GM12878 (cell line): ENCODE measurements around the gene CPLX1. TPM values are rescaled to one million over a fixed set of nuclear protein-coding genes. Genes with fewer than 3 reads are reported as not detected.

Experiments used
- ATAC-seq: fragments of 200-7000 bp; cut with Tn5 transposase; 3 replicates; pipeline ENCODE4 v1.9.1; 2020; ENCODE audit warnings: mild to moderate bottlenecking, moderate library complexity
- BruUV-seq: library from RNA; stranded (reverse); fragments of 400-500 nt; replicated peaks from 2 replicates; lab custom pipeline; 2021; lab: Mats Ljungman, UMichigan
- CTCF ChIA-PET: fragments of 300-600 bp; sonication (Branson Sonifier 250); formaldehyde crosslinking; extraction: SDS; loops from one replicate; lab custom pipeline; 2021; ENCODE audit warnings: inconsistent platforms; lab: Yijun Ruan, JAX
- POLR2A ChIA-PET: fragments of 350-600 bp; formaldehyde crosslinking; extraction: SDS; loops from one replicate; lab custom pipeline; 2021; ENCODE audit warnings: inconsistent platforms; lab: Charles Lee
- RAD21 ChIA-PET: fragments of 300-600 bp; sonication (Branson Sonifier 250); formaldehyde crosslinking; loops from one replicate; lab custom pipeline; 2023; ENCODE audit warnings: antibody characterized with exemption; ENCODE audit not compliant: unreplicated experiment; lab: Charles Lee
- SMC1A ChIA-PET: fragments of 300-600 bp; sonication (Branson Sonifier 250); formaldehyde crosslinking; loops from one replicate; lab custom pipeline; 2023; ENCODE audit not compliant: unreplicated experiment, uncharacterized antibody; lab: Charles Lee
- DNase-seq: peaks from one replicate; pipeline ENCODE4 v3.0.0-alpha.2; 2011; ENCODE audit warnings: low read depth, low spot score
- FAIRE-seq: peaks from 3 replicates; lab custom pipeline; 2011; peaks lifted over from hg19 to GRCh38; lab: Jason Lieb, UNC
- H2AFZ ChIP-seq: 2 replicates; pipeline ENCODE4 v1.6.0; 2011; ENCODE audit warnings: low read depth, low read length, control low read depth; ENCODE audit not compliant: control insufficient read depth
- H3K27ac ChIP-seq: 2 replicates; pipeline ENCODE4 v1.5.1; 2011; ENCODE audit warnings: control low read depth; ENCODE audit not compliant: control insufficient read depth, insufficient read depth
- H3K27me3 ChIP-seq, 2 experiments: replicated peaks in 1 of 2; 2 replicates each; pipeline versions ENCODE4 v1.6.0 to v1.6.1; 2011; ENCODE audit warnings: low read length in 1 of 2; ENCODE audit not compliant: control insufficient read depth in 2 of 2, insufficient read depth in 2 of 2
- H3K36me3 ChIP-seq, 2 experiments: 2 replicates each; pipeline ENCODE4 v1.5.1; 2011; ENCODE audit warnings: low read length in 1 of 2; ENCODE audit not compliant: control insufficient read depth in 2 of 2, insufficient read depth in 2 of 2
- H3K4me1 ChIP-seq: 2 replicates; pipeline ENCODE4 v1.6.1; 2011; ENCODE audit warnings: mild to moderate bottlenecking, low read length, moderate library complexity, mixed read lengths; ENCODE audit not compliant: control insufficient read depth, insufficient read depth
- H3K4me2 ChIP-seq: 2 replicates; pipeline ENCODE4 v1.6.0; 2011; ENCODE audit warnings: control low read depth; ENCODE audit not compliant: control insufficient read depth, insufficient read depth
- H3K4me3 ChIP-seq: fragments of 200-600 bp; sonication (generic); 2 replicates; pipeline ENCODE4 v1.5.1; 2016
- H3K79me2 ChIP-seq: 2 replicates; pipeline ENCODE4 v1.6.0; 2011; ENCODE audit warnings: low read length; ENCODE audit not compliant: control insufficient read depth, insufficient read depth
- H3K9ac ChIP-seq: 2 replicates; pipeline ENCODE4 v1.8.0; 2011; ENCODE audit warnings: low read length, control low read depth, mixed read lengths; ENCODE audit not compliant: control insufficient read depth, insufficient read depth
- H3K9me3 ChIP-seq: replicated peaks from 3 replicates; pipeline ENCODE4 v1.5.1; 2011; ENCODE audit warnings: mild to moderate bottlenecking, low read length; ENCODE audit not compliant: control insufficient read depth, insufficient read depth
- H4K20me1 ChIP-seq: 2 replicates; pipeline ENCODE4 v1.6.0; 2011; ENCODE audit not compliant: control insufficient read depth, insufficient read depth
- CEBPB ChIP-seq, 2 experiments: fragments of 150-350 bp in 1 of 2; IDR thresholded peaks; 2 replicates each; pipeline ENCODE4 v1.6.1; 2012 to 2014; ENCODE audit warnings: low read depth in 2 of 2, low read length in 2 of 2, borderline replicate concordance in 1 of 2, inconsistent platforms in 1 of 2
- CUX1 ChIP-seq: IDR thresholded peaks from 2 replicates; pipeline ENCODE4 v1.6.1; 2012; ENCODE audit warnings: improper control_type of control experiment, low read depth, low read length; ENCODE audit not compliant: insufficient replicate concordance
- HCFC1 ChIP-seq: fragments of 150-350 bp; IDR thresholded peaks from 2 replicates; pipeline ENCODE4 v1.6.1; 2014; ENCODE audit warnings: low read length
- LARP7 ChIP-seq: fragments of 450-650 bp; IDR thresholded peaks from 2 replicates; pipeline ENCODE4 v1.6.1; 2017; ENCODE audit warnings: mild to moderate bottlenecking
- WGBS: methylation state at CpG from one replicate; pipeline ENCODE4 v1.1.6; 2016; ENCODE audit warnings: low lambda C conversion rate; ENCODE audit not compliant: insufficient replicate concordance, insufficient coverage; ENCODE audit errors: missing lambda C conversion rate; 5-methylcytosine and 5-hydroxymethylcytosine counted together
- in situ Hi-C: fragments of 300-500 bp; cut with MboI; formaldehyde crosslinking; loops from 9 replicates; pipeline ENCODE4 v1.14.3; 2018; ENCODE audit warnings: mixed read lengths
- intact Hi-C: fragments of 100-400 bp; cut with micrococcal nuclease; formaldehyde crosslinking; loops from one replicate; pipeline ENCODE4 v1.14.2; 2022; ENCODE audit not compliant: unreplicated experiment
- polyA plus RNA-seq, 11 experiments: library from polyadenylated mRNA; depleted of rRNA in 4 of 11; unstranded in 6 of 11; stranded (reverse) in 5 of 11; fragments of >200 nt; fragmentation: Nextera tagmentation in 4 of 11; fragmentation: Illumina TruSeq in 1 of 11; extraction: Ambion mirVana in 4 of 11; extraction: Trizol in 1 of 11; gene quantifications; 1 replicate in 1 of 11; 2 replicates in 10 of 11; pipeline versions ENCODE4 v1.2.1 to v1.2.3, GENCODE V29; 2011 to 2016; ENCODE audit warnings: inconsistent platforms in 2 of 11, missing spikeins in 2 of 11, low read depth in 1 of 11
- total RNA-seq, 4 experiments: library from RNA; depleted of rRNA in 3 of 4; stranded (reverse); fragments of >200 nt in 3 of 4; fragmentation: Illumina TruSeq in 1 of 4; extraction: Trizol in 1 of 4; gene quantifications; 2 replicates each; pipeline versions ENCODE4 v1.2.1 to v1.2.3, GENCODE V29; 2013 to 2021

The CPLX1 gene
- total and polyA plus RNA-seq, 10 of the 15 experiments (the other 5 are each of a cell fraction or from before 2014, with no cell fraction given) = 0.04 to 1.2 (median 0.13) TPM; not detected in 5

DNA sequence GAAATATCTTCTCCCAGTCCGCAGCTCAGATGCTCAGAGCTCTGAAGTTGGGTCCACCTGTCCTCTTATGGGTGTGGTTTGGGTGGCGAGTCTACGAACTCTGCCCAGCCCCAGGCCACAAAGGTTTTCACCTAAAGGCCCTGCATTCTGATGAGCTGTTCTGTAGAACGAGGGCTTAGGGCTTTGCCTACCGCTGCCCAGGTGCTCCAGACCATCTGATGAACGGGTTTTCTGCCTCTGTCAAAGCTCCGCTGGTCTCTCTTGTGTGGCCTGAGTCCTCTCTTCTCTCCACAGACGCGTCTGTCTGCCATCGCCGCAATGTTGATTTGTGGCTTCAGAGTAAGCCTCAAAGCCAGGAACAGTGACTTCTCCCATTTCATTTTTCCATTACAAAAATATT is 28.4 kb upstream of the CPLX1 start:
- ChIA-PET CTCF (no interaction called here), RAD21 (no interaction called here), POLR2A (no interaction called here), SMC1A (no interaction called here)
- Histone ChIP-seq H3K4me2 (no peak overlapping the region), H4K20me1 (no peaks in the 10 kb centered on the region), H3K4me1 (no peaks in the 10 kb centered on the region), H2AFZ (no peak overlapping the region), H3K4me3 (no peak overlapping the region), H3K79me2 (no peaks in the 10 kb centered on the region), H3K27ac (no peak overlapping the region), H3K36me3 (peaks cover 19 to 21% of the 10 kb centered on the region in 2 experiments), H3K9me3 (peaks cover 15% of the 10 kb centered on the region), H3K9ac (no peak overlapping the region), H3K27me3 (no peaks in the 10 kb centered on the region)
- intact Hi-C loops (no loop called here), in situ Hi-C loops (no loop called here)
- ATAC-seq (no peak), DNase-seq (no peak), FAIRE-seq (no peak)
- WGBS = 93% methylated on average over 11 of the region's 11 CpGs
- no TSS peak for BruUV-seq
- no peak for TF ChIP-seq CEBPB (IDR thresholded peaks at IDR 0.05; ENCODE audit: borderline replicate concordance in 1 of 2, low read depth in 2 of 2, low read length in 2 of 2)
- TF ChIP-seq CUX1 = no peak
- TF ChIP-seq HCFC1 = no peak
- no peak for TF ChIP-seq LARP7
